ENCODE measurements around the gene TDO2.
"Not testable (repeated sequence)": the region's sequence is repeated elsewhere in the genome, so short reads cannot be mapped to it uniquely, and the experiment has no call there.

Gene TDO2

GRCh38 chr4:155911905-155912304 is 8.4 kb downstream of the TDO2 start:
- H3K4me3 ChIP-seq (ENCODE audit: low read depth, low read length) = no peak overlapping the region
- in situ Hi-C loops (cut with HindIII; ENCODE audit: low sequenced_read_pairs) = no loop called here
- DNase-seq (ENCODE audit: low read depth) = no peak
- TF ChIP-seq CTCF (IDR thresholded peaks at IDR 0.05; ENCODE audit: low read depth, low read length, missing control alignments) = no peak

- no peak overlapping the region for H3K4me3 ChIP-seq (ENCODE audit: low read depth, low read length)
- in situ Hi-C loops (cut with HindIII; ENCODE audit: low sequenced_read_pairs) = no loop called here
- no peak for TF ChIP-seq CTCF (IDR thresholded peaks at IDR 0.05; ENCODE audit: low read depth, low read length, missing control alignments)
- no peak for DNase-seq (ENCODE audit: low read depth)
These were observed 11.3 kb downstream of the TDO2 start for GRCh38 chr4:155914782-155915181.

- no peak for TF ChIP-seq CTCF (IDR thresholded peaks at IDR 0.05; ENCODE audit: low read depth, low read length, missing control alignments)
- in situ Hi-C loops (cut with HindIII; ENCODE audit: low sequenced_read_pairs) = no loop called here
- H3K4me3 ChIP-seq (ENCODE audit: low read depth, low read length) = no peak overlapping the region
- DNase-seq (ENCODE audit: low read depth) = no peak
These were observed 18.1 kb downstream of the TDO2 start for GRCh38 chr4:155921597-155921996.

- H3K4me3 ChIP-seq (ENCODE audit: low read depth, low read length) = no peak overlapping the region
- TF ChIP-seq CTCF (IDR thresholded peaks at IDR 0.05; ENCODE audit: low read depth, low read length, missing control alignments) = no peak
- no peak for DNase-seq (ENCODE audit: low read depth)
- in situ Hi-C loops (cut with HindIII; ENCODE audit: low sequenced_read_pairs) = no loop called here
These were observed 21.1 kb downstream of the TDO2 start for GRCh38 chr4:155924637-155925036.

GRCh38 chr4:155929833-155930232 is 26.3 kb downstream of the TDO2 start:
- no peak for DNase-seq (ENCODE audit: low read depth)
- no peak overlapping the region for H3K4me3 ChIP-seq (ENCODE audit: low read depth, low read length)
- TF ChIP-seq CTCF (IDR thresholded peaks at IDR 0.05; ENCODE audit: low read depth, low read length, missing control alignments) = no peak
- in situ Hi-C loops (cut with HindIII; ENCODE audit: low sequenced_read_pairs) = no loop called here

- DNase-seq (ENCODE audit: low read depth) = no peak
- in situ Hi-C loops (cut with HindIII; ENCODE audit: low sequenced_read_pairs) = no loop called here
- no peak overlapping the region for H3K4me3 ChIP-seq (ENCODE audit: low read depth, low read length)
- no peak for TF ChIP-seq CTCF (IDR thresholded peaks at IDR 0.05; ENCODE audit: low read depth, low read length, missing control alignments)
These were observed 26.8 kb downstream of the TDO2 start for GRCh38 chr4:155930330-155930729.

GRCh38 chr4:155931634-155932033 is 28.1 kb downstream of the TDO2 start:
- in situ Hi-C loops (cut with HindIII; ENCODE audit: low sequenced_read_pairs) = no loop called here
- TF ChIP-seq CTCF (IDR thresholded peaks at IDR 0.05; ENCODE audit: low read depth, low read length, missing control alignments) = no peak
- H3K4me3 ChIP-seq (ENCODE audit: low read depth, low read length) = no peak overlapping the region
- no peak for DNase-seq (ENCODE audit: low read depth)

- in situ Hi-C loops (cut with HindIII; ENCODE audit: low sequenced_read_pairs); DNase-seq (ENCODE audit: low read depth); H3K4me3 ChIP-seq (ENCODE audit: low read depth, low read length): not testable (repeated sequence)
These were observed 31.1 kb downstream of the TDO2 start for GRCh38 chr4:155934634-155935033.

All from astrocyte of the cerebellum (primary cell).